ENCODE results near the gene TCF7L1. TPM values are rescaled to one million over a fixed set of nuclear protein-coding genes. Genes with fewer than 3 reads are reported as not detected.

The TCF7L1 gene
- total RNA-seq, 1 experiment from 2014 or later, result 30.4 TPM

GRCh38 chr2:85156619-85157018, 23.4 kb downstream of the TCF7L1 start:
- no peak for DNase-seq (ENCODE audit: low read depth, low spot score)
- no peaks in the 10 kb centered on the region for H3K9me3 ChIP-seq (ENCODE audit: control insufficient read depth, insufficient read depth, low read depth, low read length)
- H3K4me1 ChIP-seq (ENCODE audit: control insufficient read depth, insufficient read depth, low read length), result peaks cover 25% of the 10 kb centered on the region; the same call in 1 of the 2 replicates
- ChIA-PET POLR2A (interaction anchor here (0.6 kb wide), 1 partner anchor 420 kb away, joined by 25 read pairs; no protein-coding TSS in a partner anchor), CTCF (interaction anchor here (0.7 kb wide), 1 partner anchor 30 kb away, joined by 3 read pairs; no protein-coding TSS in a partner anchor)
- no peaks in the 10 kb centered on the region for H3K27me3 ChIP-seq (ENCODE audit: control insufficient read depth, insufficient read depth, low read length)
- ATAC-seq, result no peak
- H3K4me3 ChIP-seq (ENCODE audit: low read depth in 2 of 2, low read length in 2 of 2), result no peak overlapping the region
- TF ChIP-seq CTCF (IDR thresholded peaks at IDR 0.05) (no peak), SIN3A (IDR thresholded peaks at IDR 0.05; ENCODE audit: borderline replicate concordance, insufficient read depth, low read depth, low read length) (no peak), TCF7L2 (IDR thresholded peaks at IDR 0.05; ENCODE audit: low read depth, low read length) (no peak), POLR2AphosphoS5 (IDR thresholded peaks at IDR 0.05; ENCODE audit: low read depth, low read length) (no peak)
- TF ChIP-seq, protein P1, sequence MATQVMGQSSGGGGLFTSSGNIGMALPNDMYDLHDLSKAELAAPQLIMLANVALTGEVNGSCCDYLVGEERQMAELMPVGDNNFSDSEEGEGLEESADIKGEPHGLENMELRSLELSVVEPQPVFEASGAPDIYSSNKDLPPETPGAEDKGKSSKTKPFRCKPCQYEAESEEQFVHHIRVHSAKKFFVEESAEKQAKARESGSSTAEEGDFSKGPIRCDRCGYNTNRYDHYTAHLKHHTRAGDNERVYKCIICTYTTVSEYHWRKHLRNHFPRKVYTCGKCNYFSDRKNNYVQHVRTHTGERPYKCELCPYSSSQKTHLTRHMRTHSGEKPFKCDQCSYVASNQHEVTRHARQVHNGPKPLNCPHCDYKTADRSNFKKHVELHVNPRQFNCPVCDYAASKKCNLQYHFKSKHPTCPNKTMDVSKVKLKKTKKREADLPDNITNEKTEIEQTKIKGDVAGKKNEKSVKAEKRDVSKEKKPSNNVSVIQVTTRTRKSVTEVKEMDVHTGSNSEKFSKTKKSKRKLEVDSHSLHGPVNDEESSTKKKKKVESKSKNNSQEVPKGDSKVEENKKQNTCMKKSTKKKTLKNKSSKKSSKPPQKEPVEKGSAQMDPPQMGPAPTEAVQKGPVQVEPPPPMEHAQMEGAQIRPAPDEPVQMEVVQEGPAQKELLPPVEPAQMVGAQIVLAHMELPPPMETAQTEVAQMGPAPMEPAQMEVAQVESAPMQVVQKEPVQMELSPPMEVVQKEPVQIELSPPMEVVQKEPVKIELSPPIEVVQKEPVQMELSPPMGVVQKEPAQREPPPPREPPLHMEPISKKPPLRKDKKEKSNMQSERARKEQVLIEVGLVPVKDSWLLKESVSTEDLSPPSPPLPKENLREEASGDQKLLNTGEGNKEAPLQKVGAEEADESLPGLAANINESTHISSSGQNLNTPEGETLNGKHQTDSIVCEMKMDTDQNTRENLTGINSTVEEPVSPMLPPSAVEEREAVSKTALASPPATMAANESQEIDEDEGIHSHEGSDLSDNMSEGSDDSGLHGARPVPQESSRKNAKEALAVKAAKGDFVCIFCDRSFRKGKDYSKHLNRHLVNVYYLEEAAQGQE (IDR thresholded peaks at IDR 0.05; ENCODE audit: insufficient read depth in 1 of 2, low read depth in 2 of 2, low read length in 1 of 2), result no peak
- no peaks in the 10 kb centered on the region for H3K36me3 ChIP-seq (ENCODE audit: control insufficient read depth, insufficient read depth, low read length)
- BruUV-seq (replicated peaks), result no TSS peak
- H3K27ac ChIP-seq (ENCODE audit: low read length), result no peak overlapping the region
- intact Hi-C loops (cut with micrococcal nuclease; ENCODE audit: unreplicated experiment) (no loop called here), in situ Hi-C loops (cut with HindIII; ENCODE audit: low pct_unique_long_range_greater_than_20kb, low sequenced_read_pairs) (no loop called here)

DNA sequence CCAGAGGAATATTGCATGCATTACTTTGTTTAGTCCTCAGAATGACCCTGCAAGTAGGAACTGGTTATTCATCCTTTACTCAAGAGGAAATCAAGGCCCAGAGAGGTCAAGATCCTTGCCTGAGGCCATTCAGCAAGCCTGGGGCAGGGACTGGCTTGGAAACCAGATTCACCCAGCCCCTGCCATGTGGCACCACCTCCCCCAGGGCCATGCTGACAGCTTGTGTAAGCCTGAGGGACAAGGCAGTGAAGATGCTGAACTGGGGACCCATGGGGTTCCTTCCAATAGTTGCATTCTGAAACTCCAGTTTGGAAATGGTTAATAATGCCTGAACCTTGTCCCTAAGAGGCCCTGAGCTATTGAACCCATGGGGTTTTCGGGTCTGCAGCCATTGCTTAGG, 24.2 kb downstream of the TCF7L1 start:
- in situ Hi-C loops (cut with HindIII; ENCODE audit: low pct_unique_long_range_greater_than_20kb, low sequenced_read_pairs) (no loop called here), intact Hi-C loops (cut with micrococcal nuclease; ENCODE audit: unreplicated experiment) (no loop called here)
- no peak overlapping the region for H3K4me3 ChIP-seq (ENCODE audit: low read depth in 2 of 2, low read length in 2 of 2)
- H3K36me3 ChIP-seq (ENCODE audit: control insufficient read depth, insufficient read depth, low read length), result no peaks in the 10 kb centered on the region
- CTCF ChIA-PET, result no interaction called here
- BruUV-seq (replicated peaks), result no TSS peak
- no peaks in the 10 kb centered on the region for H3K9me3 ChIP-seq (ENCODE audit: control insufficient read depth, insufficient read depth, low read depth, low read length)
- DNase-seq (ENCODE audit: low read depth, low spot score) (no peak), ATAC-seq (no peak)
- POLR2A ChIA-PET, result no interaction called here
- TF ChIP-seq, protein P1 (IDR thresholded peaks at IDR 0.05; ENCODE audit: insufficient read depth in 1 of 2, low read depth in 2 of 2, low read length in 1 of 2), result no peak
- H3K27ac ChIP-seq (ENCODE audit: low read length), result no peak overlapping the region
- H3K27me3 ChIP-seq (ENCODE audit: control insufficient read depth, insufficient read depth, low read length), result no peaks in the 10 kb centered on the region
- peaks cover 25% of the 10 kb centered on the region; the same call in 1 of the 2 replicates for H3K4me1 ChIP-seq (ENCODE audit: control insufficient read depth, insufficient read depth, low read length)

All from Panc1 (cell line).